ENCODE measurements around the gene TNS2. TPM values are rescaled to one million over a fixed set of nuclear protein-coding genes. Genes with fewer than 3 reads are reported as not detected.

The TNS2 gene
- total and polyA plus RNA-seq, 9 of the 15 experiments (the other 6 are each of a cell fraction or from before 2014, with no cell fraction given) = 0.28 to 3.1 (median 1.2) TPM; not detected in 1

- TF ChIP-seq KDM5B (IDR thresholded peaks at IDR 0.05; ENCODE audit: insufficient replicate concordance, low read depth, low read length) (no peak), MTA2 (IDR thresholded peaks at IDR 0.05; ENCODE audit: low read depth) (no peak; the same call in 1 of the 2 replicates), ZNF398 (CRISPR knock-in tag; IDR thresholded peaks at IDR 0.05) (no peak), CREB5 (CRISPR knock-in tag; IDR thresholded peaks at IDR 0.05) (no peak), MYC (IDR thresholded peaks at IDR 0.05; ENCODE audit: low read depth, low read length) (peak; percentile 59), MYC (CRISPR knock-in tag; IDR thresholded peaks at IDR 0.05; ENCODE audit: borderline replicate concordance, low read depth) (0 out of 2 replicates have a peak, but pooled peaks have one; percentile 36), IFI16 (CRISPR knock-in tag; IDR thresholded peaks at IDR 0.05) (no peak), DIDO1 (tag; IDR thresholded peaks at IDR 0.05; ENCODE audit: low read depth) (no peak), XRCC4 (IDR thresholded peaks at IDR 0.05; ENCODE audit: extremely low read depth, insufficient read depth, insufficient read length) (no peak), EGR1 (conservative IDR thresholded peaks at IDR 0.05) (no peak), SMAD2 (IDR thresholded peaks at IDR 0.05; ENCODE audit: low read depth, low read length) (no peak), MTF1 (CRISPR knock-in tag; IDR thresholded peaks at IDR 0.05; ENCODE audit: borderline replicate concordance) (no peak), ZNF224 (CRISPR knock-in tag; IDR thresholded peaks at IDR 0.05) (no peak), TEAD1 (CRISPR knock-in tag; IDR thresholded peaks at IDR 0.05) (peak; percentile 62 to 69; a peak in 1 of 4 replicates), ZNF583 (CRISPR knock-in tag; IDR thresholded peaks at IDR 0.05) (no peak), NCOA1 (IDR thresholded peaks at IDR 0.05; ENCODE audit: low read depth) (peak; percentile 50; the same call in 1 of the 2 replicates), CREB1 (IDR thresholded peaks at IDR 0.05) (no peak), CREB1 (CRISPR knock-in tag; IDR thresholded peaks at IDR 0.05) (no peak; the same call in 1 of the 2 replicates), HDGF (IDR thresholded peaks at IDR 0.05) (no peak), USF1 (CRISPR knock-in tag; IDR thresholded peaks at IDR 0.05) (no peak), ZNF561 (CRISPR knock-in tag; conservative IDR thresholded peaks at IDR 0.05) (no peak), ZNF79 (CRISPR knock-in tag; IDR thresholded peaks at IDR 0.05; ENCODE audit: low read depth) (no peak), GATA2 (CRISPR knock-in tag; IDR thresholded peaks at IDR 0.05) (no peak)
- TF ChIP-seq, protein P1, sequence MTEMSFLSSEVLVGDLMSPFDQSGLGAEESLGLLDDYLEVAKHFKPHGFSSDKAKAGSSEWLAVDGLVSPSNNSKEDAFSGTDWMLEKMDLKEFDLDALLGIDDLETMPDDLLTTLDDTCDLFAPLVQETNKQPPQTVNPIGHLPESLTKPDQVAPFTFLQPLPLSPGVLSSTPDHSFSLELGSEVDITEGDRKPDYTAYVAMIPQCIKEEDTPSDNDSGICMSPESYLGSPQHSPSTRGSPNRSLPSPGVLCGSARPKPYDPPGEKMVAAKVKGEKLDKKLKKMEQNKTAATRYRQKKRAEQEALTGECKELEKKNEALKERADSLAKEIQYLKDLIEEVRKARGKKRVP (CRISPR knock-in tag; IDR thresholded peaks at IDR 0.05) = no peak
These were observed 49.4 kb downstream of the TNS2 start (continued) for GRCh38 chr12:53099071-53099882.
